Stimulated activated effector memory CD8-positive, alpha-beta T cell treated with anti-CD3 and anti-CD28 coated beads, Interleukin-12 subunit alpha, Interleukin-12 subunit beta, amount 100 ng/mL, for 72 hours (primary cell): ENCODE results near the gene NPEPL1.
"Not testable (repeated sequence)": the region's sequence is repeated elsewhere in the genome, so short reads cannot be mapped to it uniquely, and the experiment has no call there.

Source experiments
- ATAC-seq: fragments of 150-1000 bp; cut with Tn5 transposase; 2 replicates; pipeline ENCODE4 v1.10.0; 2021
- DNase-seq, 2 donors: peaks; one replicate each; pipeline ENCODE4 v3.0.0; 2021 to 2022; ENCODE audit warnings: low spot score in 2 of 2
- H3K27ac Mint-ChIP-seq: one replicate; pipeline ENCODE4 v1.8.0; 2022; ENCODE audit warnings: mild to moderate bottlenecking, mixed read lengths
- H3K36me3 Mint-ChIP-seq: one replicate; pipeline ENCODE4 v1.8.0; 2022; ENCODE audit warnings: mild to moderate bottlenecking, mixed read lengths
- H3K4me1 Mint-ChIP-seq: one replicate; pipeline ENCODE4 v1.8.0; 2022; ENCODE audit warnings: mixed read lengths
- H3K4me3 Mint-ChIP-seq: one replicate; pipeline ENCODE4 v1.8.0; 2022; ENCODE audit warnings: mild to moderate bottlenecking, mixed read lengths
- H3K9me3 Mint-ChIP-seq: one replicate; pipeline ENCODE4 v1.8.0; 2022; ENCODE audit warnings: mixed read lengths

NPEPL1 gene, protein sequence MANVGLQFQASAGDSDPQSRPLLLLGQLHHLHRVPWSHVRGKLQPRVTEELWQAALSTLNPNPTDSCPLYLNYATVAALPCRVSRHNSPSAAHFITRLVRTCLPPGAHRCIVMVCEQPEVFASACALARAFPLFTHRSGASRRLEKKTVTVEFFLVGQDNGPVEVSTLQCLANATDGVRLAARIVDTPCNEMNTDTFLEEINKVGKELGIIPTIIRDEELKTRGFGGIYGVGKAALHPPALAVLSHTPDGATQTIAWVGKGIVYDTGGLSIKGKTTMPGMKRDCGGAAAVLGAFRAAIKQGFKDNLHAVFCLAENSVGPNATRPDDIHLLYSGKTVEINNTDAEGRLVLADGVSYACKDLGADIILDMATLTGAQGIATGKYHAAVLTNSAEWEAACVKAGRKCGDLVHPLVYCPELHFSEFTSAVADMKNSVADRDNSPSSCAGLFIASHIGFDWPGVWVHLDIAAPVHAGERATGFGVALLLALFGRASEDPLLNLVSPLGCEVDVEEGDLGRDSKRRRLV

DNA sequence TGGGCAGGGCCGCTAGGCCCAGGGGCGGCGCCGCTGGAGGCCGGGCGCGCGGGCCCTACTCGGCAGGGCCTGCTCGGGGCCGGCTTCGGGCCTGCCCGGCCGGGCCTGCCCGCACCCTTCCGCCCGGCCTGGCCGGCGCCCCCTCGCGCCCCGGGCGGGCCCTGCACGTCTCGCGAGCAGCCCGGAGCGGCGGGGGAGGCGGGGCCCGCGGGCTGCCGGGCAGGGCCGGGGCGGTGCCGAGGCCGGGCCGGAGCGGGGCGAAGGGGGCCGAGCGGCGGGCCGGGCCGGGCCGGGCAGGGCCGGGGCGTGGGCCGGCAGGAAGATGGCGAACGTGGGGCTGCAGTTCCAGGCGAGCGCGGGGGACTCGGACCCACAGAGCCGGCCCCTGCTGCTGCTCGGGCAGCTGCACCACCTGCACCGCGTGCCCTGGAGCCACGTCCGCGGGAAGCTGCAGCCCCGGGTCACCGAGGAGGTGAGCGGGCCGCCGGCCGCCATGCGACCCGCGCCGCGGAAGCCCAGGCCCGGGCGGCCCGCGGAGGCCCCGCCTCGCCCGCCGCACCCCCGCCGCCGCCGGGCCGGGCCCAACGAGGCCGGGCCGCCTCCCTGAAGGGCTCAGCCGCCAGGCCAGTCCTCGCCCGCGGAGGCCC is at the start of gene NPEPL1:
TSS of gene NPEPL1 (plus strand) at position 222 of the 647 bp plus-strand sequence. CDS start at position 323, 101 bp downstream.
- Mint-ChIP-seq H3K9me3 (no peaks in the 10 kb centered on the region), H3K4me1 (peaks cover 12% of the 10 kb centered on the region), H3K36me3 (peaks cover 9% of the 10 kb centered on the region), H3K4me3 (peak within 1 kb of the TSS; percentile 27), H3K27ac (peak within 1 kb of the TSS; percentile 90)
- ATAC-seq (peak; percentile 96), DNase-seq (peak; percentile 71 to 76)

DNA sequence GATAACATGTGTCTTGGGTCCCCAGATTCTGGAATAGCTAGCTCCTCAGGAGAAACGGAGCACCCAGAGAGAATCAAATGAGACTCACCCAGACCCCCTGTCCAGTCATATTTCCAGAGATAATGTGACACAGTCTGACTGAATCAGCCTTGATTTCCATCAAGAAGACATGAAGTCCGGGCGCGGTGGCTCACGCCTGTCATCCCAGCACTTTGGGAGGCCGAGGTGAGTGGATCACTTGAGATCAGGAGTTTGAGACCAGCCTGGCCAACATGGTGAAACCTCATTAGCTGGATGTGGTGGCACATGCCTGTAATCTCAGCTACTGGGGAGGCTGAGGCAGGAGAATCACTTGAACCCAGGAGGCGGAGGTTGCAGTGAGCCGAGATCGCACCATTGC is 49.7 kb upstream of the NPEPL1 start:
- not testable (repeated sequence) for H3K9me3 Mint-ChIP-seq, H3K4me1 Mint-ChIP-seq, DNase-seq, H3K36me3 Mint-ChIP-seq, H3K27ac Mint-ChIP-seq, ATAC-seq, H3K4me3 Mint-ChIP-seq

DNA sequence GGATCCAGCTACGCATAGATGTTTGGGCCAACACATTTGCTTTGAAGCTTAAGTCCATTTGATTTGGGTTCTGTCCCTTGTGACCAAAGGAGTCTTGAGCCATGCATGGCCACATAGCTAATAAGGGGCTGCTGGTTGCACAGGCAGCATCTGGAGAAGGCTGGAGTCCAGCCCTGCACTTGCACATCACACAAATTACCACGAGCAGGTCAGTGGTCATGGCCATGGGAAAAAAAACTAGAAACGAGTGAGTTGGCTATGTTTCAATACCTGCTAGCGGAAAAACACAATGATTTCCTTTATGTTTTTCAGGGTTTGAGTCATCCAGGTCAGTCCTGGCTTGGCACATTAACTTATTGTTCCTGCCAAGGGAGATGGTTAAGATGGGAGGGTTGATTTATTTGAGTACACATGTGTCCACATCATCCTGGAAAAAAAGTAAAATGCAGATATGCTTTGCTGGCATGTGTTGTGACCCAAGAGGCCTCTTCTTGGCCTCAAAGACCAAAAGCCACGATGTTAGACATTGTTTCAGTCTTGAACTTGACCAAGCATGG is 47.1 kb upstream of the NPEPL1 start:
- Mint-ChIP-seq H3K27ac (no peak overlapping the region), H3K4me3 (no peak overlapping the region), H3K9me3 (no peaks in the 10 kb centered on the region), H3K36me3 (peaks cover 5% of the 10 kb centered on the region), H3K4me1 (peaks cover 6% of the 10 kb centered on the region)
- ATAC-seq (no peak), DNase-seq (no peak)

DNA sequence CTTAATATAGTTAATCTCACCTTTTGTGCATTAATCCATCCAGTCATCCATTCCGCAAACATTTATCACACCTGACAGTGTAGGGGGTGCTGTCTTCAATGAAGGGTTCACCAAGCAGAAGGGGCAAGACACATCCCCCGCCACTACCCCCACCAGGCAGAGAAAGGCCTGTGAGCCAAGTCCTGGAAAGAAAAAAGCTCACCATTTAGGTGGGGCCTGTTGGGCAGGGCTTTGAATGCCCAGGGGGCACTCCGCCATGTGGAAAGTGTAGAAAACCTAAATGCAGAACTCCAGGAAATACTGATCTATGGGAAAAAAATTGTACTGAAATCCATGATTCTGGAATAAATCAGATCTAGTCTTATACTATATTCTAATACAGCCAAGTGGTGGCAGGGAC is 46.3 kb upstream of the NPEPL1 start:
- peaks cover 11% of the 10 kb centered on the region for H3K36me3 Mint-ChIP-seq
- H3K4me1 Mint-ChIP-seq = peaks cover 6% of the 10 kb centered on the region
- ATAC-seq = no peak
- no peak overlapping the region for H3K4me3 Mint-ChIP-seq
- no peak for DNase-seq
- H3K27ac Mint-ChIP-seq = no peak overlapping the region
- H3K9me3 Mint-ChIP-seq = no peaks in the 10 kb centered on the region

DNA sequence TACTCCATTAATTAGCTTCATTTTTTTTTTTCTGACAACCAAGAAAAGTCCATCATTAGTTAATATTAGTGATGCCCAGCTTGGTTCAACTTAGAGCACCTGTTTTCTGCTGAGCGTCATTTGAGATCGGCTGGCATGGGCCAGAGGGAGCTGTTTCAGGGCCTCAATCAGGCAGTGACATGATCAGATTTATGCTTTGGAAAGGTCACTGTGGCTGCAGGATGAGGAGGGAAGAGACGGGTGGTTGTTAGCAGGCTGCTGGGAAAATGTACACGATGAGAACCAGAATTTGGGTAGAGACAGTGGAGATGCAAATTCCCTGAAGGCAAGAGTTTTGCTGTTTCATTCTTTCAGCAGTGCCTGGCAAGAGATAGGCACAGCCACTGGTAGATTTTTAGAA is 45.9 kb upstream of the NPEPL1 start:
- no peak overlapping the region for H3K27ac Mint-ChIP-seq
- peaks cover 6% of the 10 kb centered on the region for H3K4me1 Mint-ChIP-seq
- peak in 1 of 2 donors; percentile 33 for DNase-seq
- H3K9me3 Mint-ChIP-seq = no peaks in the 10 kb centered on the region
- H3K4me3 Mint-ChIP-seq = no peak overlapping the region
- no peak for ATAC-seq
- peaks cover 16% of the 10 kb centered on the region for H3K36me3 Mint-ChIP-seq

DNA sequence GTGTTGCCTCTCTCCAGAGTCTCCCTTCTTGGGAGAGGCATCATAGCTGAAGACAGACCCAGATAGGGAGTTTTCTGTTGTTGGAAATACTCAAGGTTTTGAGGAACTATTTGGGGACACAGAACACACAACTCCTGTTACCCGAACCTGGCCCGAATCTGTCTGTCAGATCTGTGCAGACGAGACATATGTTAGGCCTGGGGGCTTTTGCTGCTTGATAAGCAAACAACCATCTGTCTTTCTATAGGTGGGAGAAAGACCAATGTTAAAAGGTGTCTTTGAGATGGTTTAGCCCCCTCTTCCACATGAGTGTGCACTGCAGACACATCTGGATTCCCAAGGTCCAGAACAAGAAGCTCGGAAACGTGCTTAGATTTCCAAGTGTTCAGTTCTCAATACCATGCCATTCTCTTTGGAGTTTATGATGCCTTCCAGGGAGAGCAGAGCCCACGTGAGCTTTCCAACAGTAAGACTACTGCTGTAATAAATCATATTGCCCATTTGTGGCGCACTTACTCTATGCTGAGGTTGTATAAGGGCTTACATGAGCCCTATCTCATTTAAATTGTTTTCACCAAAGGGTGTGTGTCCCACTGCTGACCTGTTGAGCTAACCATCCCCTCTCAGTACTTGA is 45.3 kb upstream of the NPEPL1 start:
- Mint-ChIP-seq H3K27ac (no peak overlapping the region), H3K4me3 (no peak overlapping the region), H3K4me1 (peaks cover 6% of the 10 kb centered on the region), H3K9me3 (no peaks in the 10 kb centered on the region), H3K36me3 (peaks cover 20% of the 10 kb centered on the region)
- DNase-seq (no peak), ATAC-seq (no peak)

DNA sequence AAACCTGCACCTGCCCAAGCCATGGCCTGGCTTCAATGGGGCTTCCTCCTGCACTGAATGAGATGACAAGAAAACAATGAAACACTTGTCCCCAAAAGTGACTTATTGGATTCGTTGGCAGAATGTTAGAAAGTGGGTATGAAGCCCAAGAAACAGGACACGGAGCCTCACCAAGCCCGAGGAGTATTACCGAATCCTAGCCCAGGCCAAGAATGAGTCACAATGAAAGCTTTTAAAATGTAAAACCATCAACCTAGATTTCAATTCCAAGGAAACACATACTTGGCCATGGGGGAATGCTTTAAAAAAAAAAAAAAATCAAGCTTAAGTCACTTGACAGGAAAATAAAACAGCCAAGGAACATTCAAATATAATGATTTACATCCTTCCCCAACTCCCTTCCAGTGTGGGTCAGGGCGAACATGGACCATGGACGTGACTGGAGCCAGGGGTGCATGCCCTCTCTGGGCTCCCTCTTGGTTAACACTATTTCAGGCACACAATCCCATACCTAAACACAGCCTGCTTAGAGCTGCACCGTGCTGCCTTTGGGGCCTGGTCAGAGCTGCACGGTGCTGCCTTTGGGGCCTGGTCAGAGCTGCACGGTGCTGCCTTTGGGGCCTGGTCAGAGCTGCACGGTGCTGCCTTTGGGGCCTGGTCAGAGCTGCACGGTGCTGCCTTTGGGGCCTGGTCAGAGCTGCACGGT is 44.7 kb upstream of the NPEPL1 start:
- no peak overlapping the region for H3K4me3 Mint-ChIP-seq
- peak in 1 of 2 donors; percentile 47 for DNase-seq
- no peak for ATAC-seq
- H3K9me3 Mint-ChIP-seq = no peaks in the 10 kb centered on the region
- peaks cover 21% of the 10 kb centered on the region for H3K36me3 Mint-ChIP-seq
- no peak overlapping the region for H3K27ac Mint-ChIP-seq
- H3K4me1 Mint-ChIP-seq = peaks cover 9% of the 10 kb centered on the region

DNA sequence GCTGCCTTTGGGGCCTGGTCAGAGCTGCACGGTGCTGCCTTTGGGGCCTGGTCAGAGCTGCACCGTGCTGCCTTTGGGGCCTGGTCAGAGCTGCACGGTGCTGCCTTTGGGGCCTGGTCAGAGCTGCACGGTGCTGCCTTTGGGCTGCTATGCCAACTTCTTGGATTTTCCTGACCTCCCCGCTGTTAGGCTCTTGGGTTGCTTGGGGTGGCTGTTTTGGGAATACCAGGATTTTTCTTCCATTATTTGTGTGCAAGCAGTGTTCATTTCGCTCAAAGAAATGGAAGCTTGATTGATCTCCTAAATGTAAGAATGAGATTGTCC is 44.1 kb upstream of the NPEPL1 start:
- Mint-ChIP-seq H3K27ac (peak overlapping the region; percentile 88), H3K36me3 (peaks cover 26% of the 10 kb centered on the region), H3K4me1 (peaks cover 14% of the 10 kb centered on the region), H3K4me3 (peak overlapping the region; percentile 100)
- ATAC-seq, H3K9me3 Mint-ChIP-seq: not testable (repeated sequence)
- peak in 1 of 2 donors; percentile 30 for DNase-seq

DNA sequence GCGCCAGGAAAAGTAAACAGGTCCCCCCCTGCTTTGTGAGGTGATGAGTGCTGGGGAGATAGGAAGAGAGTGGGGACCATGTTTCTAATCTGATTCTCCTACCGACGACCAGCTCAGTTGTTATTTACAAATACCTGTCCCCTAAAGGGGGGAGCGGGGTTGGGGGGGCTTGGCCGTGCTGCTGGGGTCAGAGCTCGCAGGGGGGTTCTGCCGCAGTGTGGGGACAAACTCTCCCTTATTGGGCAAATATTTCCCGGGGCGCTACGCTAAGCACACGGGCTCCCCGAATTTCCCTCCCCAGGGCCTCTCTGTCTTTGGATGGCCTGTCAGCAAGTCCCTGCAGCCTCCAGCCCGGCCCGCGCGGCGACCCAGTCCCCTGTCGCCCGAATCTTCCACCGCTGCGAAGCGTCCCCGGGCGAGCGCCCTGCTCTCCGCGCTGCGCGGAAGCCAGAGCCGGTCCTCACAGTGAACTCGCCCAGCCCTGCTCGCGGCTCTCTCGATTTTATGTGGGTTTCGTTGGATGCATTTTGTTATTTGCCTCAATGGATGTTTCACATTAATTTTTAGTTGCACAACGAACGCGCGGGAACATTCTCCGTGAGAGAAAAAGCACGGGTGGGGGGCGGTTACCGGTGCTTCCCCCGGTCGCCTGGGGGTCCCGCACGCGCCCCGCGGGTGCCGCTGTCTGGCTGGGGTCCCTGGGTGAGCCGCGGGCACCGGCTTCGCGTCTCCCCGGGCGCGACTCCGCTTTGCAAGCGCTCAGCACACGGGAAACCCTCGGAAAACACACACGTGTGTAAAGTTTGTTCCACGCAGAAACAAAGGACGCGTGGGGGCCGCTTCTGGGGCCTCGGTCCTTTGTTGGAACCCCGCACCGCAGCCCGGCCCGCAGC is 43.1 kb upstream of the NPEPL1 start:
- H3K4me1 Mint-ChIP-seq = peaks cover 15% of the 10 kb centered on the region
- H3K4me3 Mint-ChIP-seq = peak overlapping the region; percentile 100
- H3K9me3 Mint-ChIP-seq = no peaks in the 10 kb centered on the region
- DNase-seq (peak; percentile 21 to 78), ATAC-seq (no peak)
- H3K27ac Mint-ChIP-seq = peak overlapping the region; percentile 88
- H3K36me3 Mint-ChIP-seq = peaks cover 31% of the 10 kb centered on the region

DNA sequence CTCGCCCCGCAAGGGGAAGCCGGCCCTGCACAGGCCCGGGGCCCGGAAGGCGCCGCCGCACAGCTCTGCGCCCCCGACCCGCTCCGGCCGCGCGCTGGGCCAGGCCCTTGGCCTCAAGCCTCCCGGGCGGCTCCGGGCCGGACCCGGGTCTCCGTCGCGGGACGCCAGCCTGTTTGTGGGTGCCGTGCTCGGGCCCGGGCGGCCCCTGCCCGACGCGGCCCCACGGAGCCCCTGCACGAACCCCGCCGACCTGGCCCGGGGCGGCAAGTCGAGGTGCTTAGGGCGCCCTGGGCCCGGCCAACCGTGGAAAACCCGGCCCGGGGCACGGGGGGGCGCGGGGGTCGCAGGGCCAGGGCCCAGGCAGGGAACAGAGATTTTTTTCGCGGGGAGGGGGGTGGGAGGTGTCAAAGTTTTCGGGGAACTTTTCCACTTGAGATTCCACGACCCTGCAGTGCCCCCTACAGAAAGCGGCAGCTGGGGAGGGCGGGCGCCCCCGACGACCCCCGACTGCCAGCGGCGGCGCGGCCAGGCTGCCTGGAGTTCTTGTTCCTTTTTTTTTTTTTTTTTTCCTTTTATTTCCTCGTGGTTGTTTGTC is 42.3 kb upstream of the NPEPL1 start:
- H3K9me3 Mint-ChIP-seq = no peaks in the 10 kb centered on the region
- H3K27ac Mint-ChIP-seq = peak overlapping the region; percentile 100
- DNase-seq (peak in 1 of 2 donors; percentile 30), ATAC-seq (peak; percentile 6)
- peaks cover 15% of the 10 kb centered on the region for H3K4me1 Mint-ChIP-seq
- H3K4me3 Mint-ChIP-seq = peak overlapping the region; percentile 100
- H3K36me3 Mint-ChIP-seq = peaks cover 38% of the 10 kb centered on the region

DNA sequence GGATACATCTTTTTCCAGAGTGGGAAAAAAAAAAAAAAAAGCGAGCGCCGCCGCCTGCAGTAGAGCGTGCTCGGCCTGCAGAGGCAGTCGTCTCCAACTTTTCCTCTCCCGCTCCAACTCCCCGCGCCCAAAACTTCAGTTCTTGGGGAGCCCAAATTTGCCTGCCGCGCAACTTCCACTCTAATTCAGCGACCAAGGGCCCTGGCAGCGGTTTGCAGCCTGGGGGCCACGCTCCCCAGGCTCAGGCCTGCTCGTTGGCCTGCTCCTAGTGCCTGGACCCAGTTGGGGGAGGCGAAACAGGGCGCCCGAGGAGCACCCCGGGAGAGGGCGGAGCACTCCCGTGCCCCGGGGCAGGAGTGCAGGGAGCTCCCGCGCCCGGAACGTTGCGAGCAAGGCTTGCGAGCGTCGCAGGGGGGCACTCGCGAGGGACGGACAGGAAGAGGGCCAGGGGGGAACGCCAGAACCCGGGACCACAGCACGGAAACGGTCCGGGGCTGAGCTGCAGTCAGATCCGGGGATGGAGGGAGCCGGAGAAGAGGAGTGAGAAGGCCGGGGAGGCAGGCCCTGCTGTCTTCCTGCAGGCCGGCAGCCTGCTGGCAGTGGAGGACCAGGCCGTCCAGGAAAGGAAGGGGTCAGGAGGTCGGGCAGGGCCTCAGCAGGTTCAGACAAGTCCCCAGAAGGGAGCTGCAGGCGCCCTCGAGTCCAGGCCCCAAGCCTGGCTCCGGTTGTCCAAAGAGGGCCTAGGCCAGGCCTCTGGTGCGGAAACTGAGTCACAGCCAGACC is 41.6 kb upstream of the NPEPL1 start, which contains the start of gene STX16:
TSS of gene STX16 (plus strand) at position 508 of the 783 bp plus-strand sequence. CDS start 724 bp downstream, outside the sequence.
- H3K4me3 Mint-ChIP-seq = peak within 1 kb of the TSS; percentile 100
- peak within 1 kb of the TSS; percentile 100 for H3K27ac Mint-ChIP-seq
- H3K9me3 Mint-ChIP-seq = no peaks in the 10 kb centered on the region
- DNase-seq = peak; percentile 78 to 92
- H3K4me1 Mint-ChIP-seq = peaks cover 20% of the 10 kb centered on the region
- peaks cover 44% of the 10 kb centered on the region for H3K36me3 Mint-ChIP-seq
- ATAC-seq = peak; percentile 89

DNA sequence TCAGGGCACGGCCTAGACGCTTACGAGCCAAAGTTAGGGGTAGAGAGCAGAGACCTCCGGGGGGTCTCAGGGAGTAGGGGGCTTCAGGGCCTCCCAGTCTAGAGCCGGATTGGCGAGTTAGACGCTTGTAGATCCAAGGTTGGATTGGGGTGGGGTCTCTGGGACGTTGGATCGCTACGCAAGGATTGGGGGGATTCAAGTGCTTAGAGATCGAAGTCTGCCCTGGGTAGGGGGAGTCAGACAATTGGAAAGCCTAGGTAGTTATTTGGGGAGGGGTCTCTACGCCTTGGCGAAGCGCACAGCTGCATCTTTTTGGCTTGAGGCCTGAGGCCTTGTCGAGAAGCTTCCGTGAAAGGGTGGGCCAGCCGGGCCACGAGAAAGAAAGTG is 41.0 kb upstream of the NPEPL1 start:
- peaks cover 26% of the 10 kb centered on the region for H3K4me1 Mint-ChIP-seq
- no peak for ATAC-seq
- no peak for DNase-seq

More for the DNA sequence above, 41.0 kb upstream of the NPEPL1 start:
- H3K9me3 Mint-ChIP-seq = no peaks in the 10 kb centered on the region
- H3K4me3 Mint-ChIP-seq = peak overlapping the region; percentile 100
- peak overlapping the region; percentile 100 for H3K27ac Mint-ChIP-seq
- H3K36me3 Mint-ChIP-seq = peaks cover 46% of the 10 kb centered on the region
